ENCODE measurements around the gene DIS3L2.
A peak's percentile ranks its signal among the peaks of the same experiment; 100 is the strongest.

DIS3L2 gene

GRCh38 chr2:231996797-231997540, 35.5 kb downstream of the DIS3L2 start:
- Mint-ChIP-seq H3K36me3 (peaks cover 11% of the 10 kb centered on the region in 2 donors), H3K27me3 (no peaks in the 10 kb centered on the region), H3K9me3 (no peaks in the 10 kb centered on the region), H3K4me1 (peaks cover 31 to 64% of the 10 kb centered on the region in 2 donors), H3K4me3 (no peak overlapping the region), H3K27ac (no peak overlapping the region)
- ATAC-seq (replicated peaks) (peak in 1 of 2 donors; percentile 50), DNase-seq (no peak)

- Mint-ChIP-seq H3K27me3 (no peaks in the 10 kb centered on the region), H3K36me3 (peaks cover 6 to 14% of the 10 kb centered on the region in 2 donors), H3K4me3 (no peak overlapping the region), H3K9me3 (no peaks in the 10 kb centered on the region), H3K4me1 (peaks cover 31 to 64% of the 10 kb centered on the region in 2 donors), H3K27ac (peak overlapping the region; percentile 37)
- no peak for DNase-seq
- ATAC-seq (replicated peaks): no peak
Measured at GRCh38 chr2:231998046-231998445, 36.5 kb downstream of the DIS3L2 start.

DNA sequence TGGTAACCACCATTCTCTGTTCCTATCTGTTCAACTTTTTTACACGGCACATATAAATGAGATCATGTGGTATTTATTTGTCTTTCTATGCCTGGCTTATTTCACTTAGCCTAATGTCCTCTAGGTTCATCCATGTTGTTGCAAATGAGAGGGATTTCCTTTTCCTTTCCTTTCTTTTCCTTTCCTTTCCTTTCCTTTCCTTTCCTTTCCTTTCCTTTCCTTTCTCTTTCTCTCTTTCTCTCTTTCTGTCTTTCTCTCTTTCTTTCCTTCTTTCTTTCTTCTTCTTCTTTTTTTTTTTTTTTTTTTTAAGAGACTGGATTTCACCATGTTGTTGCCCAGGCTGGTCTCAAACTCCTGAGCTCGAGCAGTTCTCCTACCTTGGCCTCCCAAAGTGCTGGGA, 38.9 kb downstream of the DIS3L2 start:
- ATAC-seq (replicated peaks) (no peak), DNase-seq (no peak)
- H3K4me3 Mint-ChIP-seq: no peak overlapping the region
- H3K9me3 Mint-ChIP-seq: no peaks in the 10 kb centered on the region
- no peaks in the 10 kb centered on the region for H3K27me3 Mint-ChIP-seq
- H3K36me3 Mint-ChIP-seq: peaks cover 4 to 12% of the 10 kb centered on the region in 2 donors
- peaks cover 25 to 46% of the 10 kb centered on the region in 2 donors for H3K4me1 Mint-ChIP-seq
- peak overlapping the region; percentile 52 for H3K27ac Mint-ChIP-seq

DNA sequence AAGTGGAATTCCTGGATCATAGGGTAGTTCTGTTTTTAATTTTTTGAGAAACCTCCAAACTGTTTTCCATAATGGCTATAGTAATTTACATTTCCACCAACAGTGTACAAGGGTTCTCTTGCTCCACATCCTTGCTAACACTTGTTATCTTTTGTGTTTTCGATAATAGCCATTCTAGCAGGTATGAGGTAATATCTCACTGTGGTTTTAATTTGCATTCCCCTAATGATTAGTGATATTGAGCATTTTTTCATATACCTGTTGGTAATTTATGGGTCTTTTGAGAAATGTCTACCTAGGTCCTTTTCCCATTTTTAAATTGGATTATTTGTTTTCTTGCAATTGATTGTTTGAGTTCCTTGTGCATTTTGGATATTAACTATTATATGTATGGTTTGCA, 39.6 kb downstream of the DIS3L2 start:
- no peak for DNase-seq
- Mint-ChIP-seq H3K4me1 (peaks cover 21 to 40% of the 10 kb centered on the region in 2 donors), H3K27me3 (no peaks in the 10 kb centered on the region), H3K4me3 (no peak overlapping the region), H3K36me3 (peaks cover 7 to 18% of the 10 kb centered on the region in 2 donors), H3K9me3 (no peaks in the 10 kb centered on the region), H3K27ac (no peak overlapping the region)
- no peak for ATAC-seq (replicated peaks)

DNA sequence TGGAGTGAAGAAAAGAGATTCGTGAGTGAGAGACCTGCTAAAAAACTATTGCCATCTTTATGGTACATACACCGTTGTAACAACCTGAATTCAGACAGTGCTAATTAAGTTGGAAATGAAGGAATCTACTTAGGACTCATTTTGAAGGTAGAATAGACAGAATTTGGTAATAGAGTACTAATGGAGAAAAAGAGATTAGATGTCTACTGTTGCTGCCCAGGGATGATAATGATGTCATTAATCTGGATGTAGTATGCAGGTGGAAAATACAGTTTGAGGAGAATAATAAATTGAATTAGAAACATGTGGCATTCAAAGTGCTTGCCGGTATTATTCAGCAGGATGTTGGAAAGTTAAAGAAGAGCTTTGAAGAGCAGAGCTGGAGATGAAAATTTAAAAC, 44.7 kb downstream of the DIS3L2 start:
- H3K27me3 Mint-ChIP-seq: no peaks in the 10 kb centered on the region
- H3K4me3 Mint-ChIP-seq: no peak overlapping the region
- peaks cover 10 to 31% of the 10 kb centered on the region in 2 donors for H3K4me1 Mint-ChIP-seq

GRCh38 chr2:232008907-232009638, 47.6 kb downstream of the DIS3L2 start:
- H3K36me3 Mint-ChIP-seq: peaks cover 27 to 28% of the 10 kb centered on the region in 2 donors
- no peak overlapping the region for H3K27ac Mint-ChIP-seq
- H3K4me1 Mint-ChIP-seq: peaks cover 3 to 16% of the 10 kb centered on the region in 2 donors
- no peaks in the 10 kb centered on the region for H3K9me3 Mint-ChIP-seq
- no peaks in the 10 kb centered on the region for H3K27me3 Mint-ChIP-seq
- DNase-seq (no peak), ATAC-seq (replicated peaks) (no peak)
- no peak overlapping the region for H3K4me3 Mint-ChIP-seq

More for the DNA sequence above, 44.7 kb downstream of the DIS3L2 start:
- ATAC-seq (replicated peaks) (no peak), DNase-seq (no peak)
- Mint-ChIP-seq H3K27ac (no peak overlapping the region), H3K36me3 (peaks cover 27 to 32% of the 10 kb centered on the region in 2 donors), H3K9me3 (no peaks in the 10 kb centered on the region)

DNA sequence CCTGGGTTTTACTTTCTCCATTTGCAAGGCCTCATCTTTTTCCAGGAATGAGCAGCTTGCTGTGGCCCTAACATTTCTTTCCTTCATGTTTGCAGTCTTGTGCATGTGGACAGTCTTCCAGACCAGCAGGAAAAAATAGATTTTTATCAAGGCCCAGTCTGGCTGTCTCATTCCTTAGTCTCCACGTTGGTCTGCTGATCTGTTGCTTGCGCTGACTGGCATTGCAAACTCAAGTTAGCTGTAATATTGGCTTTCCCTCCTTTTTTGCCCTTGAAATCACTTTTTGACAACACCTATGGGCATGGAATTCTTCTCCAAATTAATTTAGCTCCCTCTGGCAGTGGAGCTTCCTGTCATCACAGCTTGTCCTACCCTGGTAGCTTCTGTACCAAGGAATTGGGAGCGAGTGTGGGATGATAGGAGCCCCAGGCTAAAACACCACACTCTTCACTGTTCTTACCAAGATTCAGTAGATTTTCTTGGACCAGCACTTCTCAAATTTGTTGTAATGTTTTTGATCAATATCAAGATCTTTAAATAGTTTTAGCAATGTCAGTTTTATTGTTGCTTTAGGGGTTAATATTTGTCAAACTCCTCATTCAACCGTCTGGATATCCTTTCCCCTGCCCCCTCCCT, 48.2 kb downstream of the DIS3L2 start:
- Mint-ChIP-seq H3K4me1 (peaks cover 3 to 16% of the 10 kb centered on the region in 2 donors), H3K27me3 (no peaks in the 10 kb centered on the region), H3K36me3 (peaks cover 29 to 31% of the 10 kb centered on the region in 2 donors), H3K9me3 (no peaks in the 10 kb centered on the region), H3K4me3 (no peak overlapping the region), H3K27ac (no peak overlapping the region)
- no peak for DNase-seq
- no peak for ATAC-seq (replicated peaks)

GRCh38 chr2:232013701-232014353, 52.3 kb downstream of the DIS3L2 start:
- Mint-ChIP-seq H3K4me3 (no peak overlapping the region), H3K4me1 (peaks cover 3 to 12% of the 10 kb centered on the region in 2 donors), H3K27ac (no peak overlapping the region), H3K9me3 (no peaks in the 10 kb centered on the region), H3K27me3 (no peaks in the 10 kb centered on the region), H3K36me3 (peaks cover 29 to 36% of the 10 kb centered on the region in 2 donors)
- DNase-seq (no peak), ATAC-seq (replicated peaks) (no peak)

GRCh38 chr2:232014681-232015080, 53.2 kb downstream of the DIS3L2 start:
- Mint-ChIP-seq H3K4me3 (no peak overlapping the region), H3K36me3 (peaks cover 25 to 33% of the 10 kb centered on the region in 2 donors), H3K4me1 (peaks cover 0 to 6% of the 10 kb centered on the region in 2 donors), H3K9me3 (no peaks in the 10 kb centered on the region), H3K27me3 (no peaks in the 10 kb centered on the region), H3K27ac (no peak overlapping the region)
- ATAC-seq (replicated peaks) (no peak), DNase-seq (no peak)

DNA sequence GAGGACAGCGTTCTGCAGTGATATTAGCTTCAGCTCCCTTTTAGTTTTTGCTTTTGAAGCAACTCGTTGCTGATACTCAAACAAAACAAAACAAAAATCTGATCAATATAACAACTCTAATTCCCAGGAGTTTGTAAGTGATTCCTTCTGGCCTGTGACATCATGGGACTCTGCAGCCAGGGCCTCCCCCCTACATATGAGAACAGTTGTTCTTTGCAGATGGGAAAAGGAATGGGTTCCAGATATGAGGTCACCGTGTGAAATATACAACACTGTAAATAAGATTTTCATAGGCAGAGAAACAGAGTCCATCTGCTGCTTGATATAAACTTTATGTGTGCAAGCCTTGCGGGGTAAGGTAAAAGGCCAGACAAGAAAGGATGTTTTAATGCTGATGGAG, 56.7 kb downstream of the DIS3L2 start:
- peaks cover 29 to 39% of the 10 kb centered on the region in 2 donors for H3K36me3 Mint-ChIP-seq
- no peak for DNase-seq
- no peak overlapping the region for H3K27ac Mint-ChIP-seq
- H3K4me1 Mint-ChIP-seq: peaks cover 2 to 6% of the 10 kb centered on the region in 2 donors
- H3K4me3 Mint-ChIP-seq: no peak overlapping the region
- H3K27me3 Mint-ChIP-seq: no peaks in the 10 kb centered on the region
- ATAC-seq (replicated peaks): no peak
- no peaks in the 10 kb centered on the region for H3K9me3 Mint-ChIP-seq

DNA sequence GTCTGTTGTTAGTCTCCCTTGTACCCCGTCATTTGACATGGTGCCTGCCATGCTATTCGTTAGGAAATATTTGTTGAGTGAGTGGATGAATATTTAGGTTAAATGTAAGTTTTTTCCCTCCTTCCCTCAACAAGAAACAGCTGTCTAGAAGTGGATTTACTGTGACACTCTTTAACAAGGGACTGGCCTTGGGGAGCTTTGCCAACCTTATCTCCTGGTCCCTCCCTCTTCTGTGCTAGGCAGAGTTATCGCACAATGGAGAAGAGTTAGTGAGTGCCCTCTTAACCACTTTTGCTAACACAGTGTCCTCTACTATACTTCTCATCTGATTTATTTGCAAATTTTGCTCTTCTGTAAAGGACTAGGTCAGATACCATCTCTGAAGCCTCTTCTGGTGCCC, 61.2 kb downstream of the DIS3L2 start:
- Mint-ChIP-seq H3K4me1 (peaks cover 5 to 17% of the 10 kb centered on the region in 2 donors), H3K27me3 (no peaks in the 10 kb centered on the region), H3K4me3 (no peak overlapping the region), H3K36me3 (peaks cover 20 to 37% of the 10 kb centered on the region in 2 donors), H3K27ac (no peak overlapping the region), H3K9me3 (no peaks in the 10 kb centered on the region)
- DNase-seq (no peak), ATAC-seq (replicated peaks) (no peak)

DNA sequence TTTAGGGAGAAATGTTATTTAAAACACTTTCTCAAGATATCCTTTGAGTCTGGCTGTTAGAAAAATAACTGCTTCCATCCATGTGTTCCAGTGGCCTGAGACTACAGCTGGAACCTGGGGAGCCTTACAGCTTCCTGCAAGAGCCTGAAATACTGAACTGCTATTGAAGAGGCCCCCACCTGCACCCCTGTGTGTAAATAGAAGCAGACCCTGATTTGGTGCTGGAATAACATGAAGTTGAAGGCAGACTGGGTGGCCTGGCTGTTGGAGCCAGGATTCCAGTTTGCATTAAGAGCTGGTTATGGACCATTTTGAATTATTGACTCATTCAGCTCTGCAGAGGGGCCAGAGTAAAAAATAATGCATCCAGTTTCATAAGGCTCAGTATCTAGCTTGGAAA, 61.9 kb downstream of the DIS3L2 start:
- Mint-ChIP-seq H3K4me1 (peaks cover 6 to 24% of the 10 kb centered on the region in 2 donors), H3K4me3 (no peak overlapping the region), H3K27ac (no peak overlapping the region), H3K9me3 (no peaks in the 10 kb centered on the region), H3K27me3 (no peaks in the 10 kb centered on the region), H3K36me3 (peaks cover 24 to 36% of the 10 kb centered on the region in 2 donors)
- ATAC-seq (replicated peaks) (no peak), DNase-seq (no peak)

DNA sequence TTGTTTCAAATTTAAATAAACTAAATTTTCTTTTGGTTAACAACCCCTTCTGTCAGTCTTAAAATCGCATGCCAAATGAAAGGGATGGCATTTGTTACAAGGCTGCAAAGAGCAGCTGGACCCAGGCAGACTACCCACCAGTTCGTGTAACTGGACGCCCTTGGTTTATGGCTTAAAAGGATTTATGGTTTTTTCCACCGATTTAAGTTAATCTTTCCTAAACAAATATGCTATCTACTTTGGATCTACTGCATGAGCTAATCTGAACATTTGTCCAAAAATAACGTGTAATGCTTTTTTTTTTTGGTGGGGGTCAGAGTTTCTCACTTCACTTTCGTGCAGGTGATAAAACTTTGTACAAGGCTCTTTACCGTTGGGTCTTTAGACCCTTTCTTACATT, 62.9 kb downstream of the DIS3L2 start:
- H3K27ac Mint-ChIP-seq: no peak overlapping the region
- no peaks in the 10 kb centered on the region for H3K27me3 Mint-ChIP-seq
- no peaks in the 10 kb centered on the region for H3K9me3 Mint-ChIP-seq
- peaks cover 24 to 41% of the 10 kb centered on the region in 2 donors for H3K36me3 Mint-ChIP-seq
- no peak overlapping the region for H3K4me3 Mint-ChIP-seq
- H3K4me1 Mint-ChIP-seq: peaks cover 9 to 27% of the 10 kb centered on the region in 2 donors
- ATAC-seq (replicated peaks) (no peak), DNase-seq (no peak)

GRCh38 chr2:232026910-232027309, 65.4 kb downstream of the DIS3L2 start:
- Mint-ChIP-seq H3K4me1 (peaks cover 9 to 27% of the 10 kb centered on the region in 2 donors), H3K4me3 (no peak overlapping the region), H3K27me3 (no peaks in the 10 kb centered on the region), H3K9me3 (peaks cover 0 to 3% of the 10 kb centered on the region in 2 donors), H3K36me3 (peaks cover 45 to 65% of the 10 kb centered on the region in 2 donors), H3K27ac (no peak overlapping the region)
- DNase-seq (no peak), ATAC-seq (replicated peaks) (peak; percentile 96 to 98)
